T follicular helper cell (primary cell): ENCODE results near the gene PRRC2C.
"Not testable (repeated sequence)": the region's sequence is repeated elsewhere in the genome, so short reads cannot be mapped to it uniquely, and the experiment has no call there.

Experiments used
- DNase-seq: peaks from one replicate; pipeline ENCODE4 v3.0.0-alpha.2; 2020; ENCODE audit warnings: low read depth
- total RNA-seq, 2 experiments: gene quantifications; one replicate each; lab custom pipeline; 2026; lab: John Stamatoyannopoulos, UW

The PRRC2C gene
- total RNA-seq: 444 to 453 reads per million in 2 experiments

DNA sequence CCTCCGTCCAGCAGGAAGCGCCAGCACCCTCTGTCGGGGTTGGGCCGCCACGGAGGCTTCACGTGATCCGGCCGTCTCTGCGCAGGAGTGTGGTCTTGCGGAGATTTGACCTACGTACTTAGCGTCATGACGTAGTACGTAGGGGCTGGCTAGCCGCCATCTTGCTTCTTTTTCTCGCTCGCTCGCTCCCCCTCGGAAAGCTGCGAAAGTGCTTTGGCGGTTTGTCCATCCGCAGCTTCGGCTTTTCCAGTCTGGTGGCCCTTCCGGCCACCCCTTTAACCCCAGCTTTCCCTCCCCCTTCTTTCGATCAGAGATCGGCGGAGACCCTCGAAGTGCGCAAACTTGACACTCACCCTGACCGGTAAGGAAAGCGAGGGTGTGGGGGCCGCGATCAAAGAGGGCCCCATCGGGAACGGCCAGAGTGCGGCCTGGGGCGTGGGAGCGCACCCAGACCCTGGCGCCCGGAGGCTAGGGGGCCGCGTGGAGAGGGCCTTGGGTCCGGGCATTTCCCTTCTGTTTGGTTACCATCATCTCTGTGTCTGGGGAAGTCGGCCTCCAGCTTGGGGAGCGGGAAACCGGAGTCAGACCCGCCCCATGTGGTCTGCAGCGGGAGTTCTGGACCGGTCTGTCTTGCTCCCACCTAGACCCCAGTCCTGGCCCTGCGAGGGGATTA lies at the start of gene PRRC2C:
Gene PRRC2C, plus strand, starts transcription at position 156 of the 673 bp plus-strand sequence. CDS start 26,559 bp downstream, outside the sequence.
- peak; percentile 91 for DNase-seq

GRCh38 chr1:171438441-171438840 lies 46.9 kb upstream of the PRRC2C start:
- no peak for DNase-seq

DNA sequence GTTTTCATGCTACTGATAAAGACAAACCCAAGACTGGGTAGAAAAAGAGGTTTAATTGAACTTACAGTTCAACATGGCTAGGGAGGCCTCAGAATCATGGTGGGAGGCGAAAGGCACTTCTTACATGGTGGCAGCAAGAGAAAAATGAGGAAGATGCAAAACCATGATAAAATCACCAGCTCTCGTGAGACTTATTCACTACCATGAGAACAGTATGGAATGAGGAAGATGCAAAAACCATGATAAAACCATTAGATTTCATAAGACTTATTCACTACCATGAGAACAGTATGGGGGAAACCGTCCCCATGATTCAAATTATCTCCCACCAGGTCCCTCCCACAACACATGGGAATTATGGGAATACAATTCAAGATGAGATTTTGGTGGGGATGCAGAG lies 45.1 kb upstream of the PRRC2C start:
- DNase-seq: not testable (repeated sequence)

DNA sequence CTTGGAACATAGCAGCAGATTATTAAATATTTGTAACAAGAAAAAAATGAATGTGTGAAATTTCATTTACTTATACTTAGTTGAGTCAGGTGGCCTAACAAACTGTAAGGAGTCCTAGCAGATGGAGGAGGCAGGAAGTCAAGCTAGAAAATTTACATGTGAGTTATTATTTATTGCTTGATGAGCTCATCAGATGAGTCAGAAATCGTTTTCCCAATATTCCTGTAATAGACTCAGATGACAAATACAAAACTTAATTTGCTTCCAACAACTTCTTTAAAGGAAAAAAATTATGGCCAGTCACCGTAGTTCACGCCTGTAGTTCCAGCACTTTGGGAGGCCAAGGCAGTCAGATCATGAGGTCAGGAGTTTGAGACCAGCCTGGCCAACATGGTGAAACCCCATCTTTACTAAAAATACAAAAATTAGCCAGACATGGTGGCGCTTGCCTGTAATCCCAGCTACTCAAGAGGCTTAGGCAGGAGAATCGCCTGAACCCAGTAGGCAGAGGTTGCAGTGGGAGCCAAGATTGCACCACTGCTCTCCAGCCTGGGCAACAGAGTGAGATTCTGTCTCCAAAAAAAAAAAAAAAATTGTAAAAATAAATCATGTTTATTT lies 43.9 kb upstream of the PRRC2C start:
- not testable (repeated sequence) for DNase-seq

GRCh38 chr1:171446386-171446785 lies 38.9 kb upstream of the PRRC2C start:
- DNase-seq: no peak

DNA sequence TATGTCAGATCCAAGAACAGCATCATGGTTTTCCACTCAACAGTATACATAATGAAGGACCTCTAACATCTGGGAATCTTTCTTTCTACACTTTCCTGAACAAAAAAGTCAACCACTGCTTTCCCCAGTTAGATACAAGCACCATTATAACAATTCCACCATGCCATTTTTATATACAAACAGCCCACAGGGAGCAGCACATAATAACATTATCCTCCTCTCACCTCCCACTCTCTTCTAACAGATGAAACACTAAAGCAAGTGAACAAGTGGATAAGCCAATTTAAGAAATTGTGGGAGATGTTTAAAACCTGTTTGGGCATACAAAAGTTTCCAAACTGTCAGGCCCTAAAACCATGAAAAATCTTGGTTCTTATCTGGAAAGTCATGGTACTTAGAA lies 29.4 kb upstream of the PRRC2C start:
- no peak for DNase-seq

- DNase-seq: no peak
Observed at GRCh38 chr1:171457412-171457811, 27.9 kb upstream of the PRRC2C start.

DNA sequence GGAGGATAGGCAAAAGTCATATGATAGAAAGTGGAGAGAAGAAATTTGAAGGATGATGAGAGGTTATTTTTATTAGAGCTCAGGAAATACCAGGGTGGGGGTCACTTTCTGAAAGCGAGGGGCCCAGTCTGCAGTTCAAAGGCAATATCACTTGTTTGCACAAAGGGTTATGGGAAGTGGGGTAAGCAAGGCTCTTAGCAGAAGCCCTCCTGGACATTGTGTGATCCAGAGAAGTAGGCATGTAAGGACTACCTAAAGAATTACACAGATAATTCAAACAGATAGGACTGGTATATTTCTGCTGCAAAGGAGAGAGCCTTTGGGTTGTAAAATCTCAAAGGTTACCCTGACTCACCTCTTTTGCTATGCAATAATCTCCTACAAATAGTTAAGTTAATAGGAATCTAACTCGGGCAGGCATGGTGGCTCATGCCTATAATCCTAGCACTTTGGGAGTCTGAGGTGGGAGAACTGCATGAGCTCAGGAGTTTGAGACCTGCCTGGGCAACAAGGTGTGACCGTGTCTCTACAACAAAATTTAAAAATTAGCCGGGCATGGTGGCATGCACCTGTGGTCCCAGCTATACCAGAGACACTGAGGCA lies 25.2 kb upstream of the PRRC2C start:
- DNase-seq: no peak

DNA sequence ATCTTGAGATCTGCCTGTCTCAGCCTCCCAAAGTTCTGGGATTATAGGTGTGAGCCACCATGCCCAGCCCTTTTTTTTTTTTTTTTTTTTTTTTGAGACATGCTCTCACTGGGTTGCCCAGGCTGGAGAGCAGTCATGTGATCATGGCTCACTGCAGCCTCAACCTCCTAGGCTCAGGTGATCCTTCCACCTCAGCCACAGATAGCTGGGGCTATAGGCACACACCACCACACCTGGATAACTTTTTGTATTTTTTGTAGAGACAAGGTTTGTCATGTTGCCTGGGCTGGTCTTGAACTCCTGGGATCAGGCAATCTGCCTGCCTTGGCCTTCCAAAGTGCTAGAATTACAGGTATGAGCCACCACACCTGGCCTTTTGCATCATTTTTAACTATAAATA lies 17.7 kb upstream of the PRRC2C start:
- no peak for DNase-seq

DNA sequence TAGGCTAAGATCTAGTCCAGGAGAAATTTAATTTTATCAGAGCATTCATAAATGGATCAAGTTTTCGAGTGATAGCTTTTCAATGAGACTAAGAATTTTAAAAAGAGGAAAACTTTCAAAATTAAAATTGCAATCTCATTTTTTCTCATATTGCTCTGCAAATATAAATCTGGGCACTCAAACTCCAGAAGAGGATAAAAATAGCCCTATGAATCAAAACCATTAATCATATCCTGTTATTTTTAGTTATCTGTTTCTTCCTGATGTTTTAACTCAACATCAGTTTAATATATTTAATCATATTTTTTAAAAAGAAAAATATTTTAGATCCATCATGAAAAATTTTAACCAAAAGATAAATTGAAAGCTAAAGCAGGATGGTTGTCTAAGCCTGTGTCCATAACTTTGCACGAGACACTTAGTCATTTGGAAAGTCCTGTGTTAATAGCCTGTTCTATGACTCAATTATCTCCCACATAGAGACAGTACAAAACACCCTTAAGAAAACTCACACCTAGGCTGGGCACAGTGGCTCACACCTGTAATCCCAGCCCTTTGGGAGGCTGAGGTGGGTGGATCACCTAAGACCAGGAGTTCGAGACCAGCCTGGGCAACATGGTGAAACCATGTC lies 17.1 kb upstream of the PRRC2C start:
- no peak for DNase-seq

DNA sequence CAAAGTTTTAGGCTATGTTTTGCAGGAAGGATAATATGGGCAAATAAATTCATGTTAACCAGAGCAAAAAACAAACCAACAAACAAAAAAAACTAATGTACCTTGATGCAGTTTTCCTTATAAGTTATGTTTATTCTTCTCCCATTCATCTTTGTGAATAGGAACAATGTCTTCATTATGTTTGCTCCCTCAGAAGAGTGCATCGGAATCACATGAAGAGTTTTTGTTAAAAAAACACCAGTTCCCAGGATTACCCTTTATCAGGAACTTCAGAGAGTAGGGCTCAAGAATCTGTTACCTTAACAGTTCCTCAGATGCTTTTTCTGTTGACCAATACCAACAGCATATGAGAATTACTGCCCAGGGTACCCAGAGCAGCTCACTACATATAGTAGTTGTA lies 14.6 kb upstream of the PRRC2C start:
- no peak for DNase-seq

DNA sequence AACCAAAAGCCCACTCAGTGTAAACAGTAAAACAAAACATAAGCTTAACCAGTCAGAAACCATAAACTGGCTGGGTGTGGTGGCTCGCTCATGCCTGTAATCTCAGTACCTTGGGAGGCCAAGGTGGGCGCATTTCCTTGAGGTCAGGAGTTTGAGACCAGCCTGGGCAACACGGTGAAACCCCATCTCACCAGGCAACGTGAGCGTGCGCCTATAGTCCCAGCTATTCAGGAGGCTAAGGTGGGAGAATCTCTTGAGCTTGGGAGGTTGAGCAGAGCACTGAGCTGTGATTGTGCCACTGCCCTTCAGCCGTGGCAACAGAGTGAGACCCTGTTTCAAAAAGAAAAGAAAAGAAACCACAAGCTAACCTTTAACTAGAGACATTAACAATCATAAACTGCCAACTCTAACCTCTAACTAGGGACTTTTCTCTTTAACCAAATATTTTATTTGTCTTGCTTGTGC lies 13.1 kb upstream of the PRRC2C start:
- DNase-seq: no peak

DNA sequence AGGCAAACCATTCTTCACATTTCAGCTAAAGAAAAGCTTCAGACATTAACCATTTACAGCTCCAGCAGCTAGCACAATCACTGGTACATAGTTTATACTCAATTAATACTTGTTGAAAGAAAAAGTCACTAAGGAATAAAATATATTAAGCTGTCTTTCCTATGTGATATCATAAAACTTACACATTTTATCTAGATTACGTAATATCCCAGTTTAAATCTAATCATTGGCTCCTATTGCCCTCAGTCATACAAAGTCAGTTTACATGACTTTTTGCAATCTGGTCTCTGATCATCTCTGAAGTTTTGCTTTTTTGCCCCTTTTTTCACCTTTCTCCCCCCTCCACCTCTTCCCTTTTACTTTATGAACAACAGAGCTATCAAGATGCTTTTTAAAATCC lies 8.5 kb upstream of the PRRC2C start:
- DNase-seq: no peak

DNA sequence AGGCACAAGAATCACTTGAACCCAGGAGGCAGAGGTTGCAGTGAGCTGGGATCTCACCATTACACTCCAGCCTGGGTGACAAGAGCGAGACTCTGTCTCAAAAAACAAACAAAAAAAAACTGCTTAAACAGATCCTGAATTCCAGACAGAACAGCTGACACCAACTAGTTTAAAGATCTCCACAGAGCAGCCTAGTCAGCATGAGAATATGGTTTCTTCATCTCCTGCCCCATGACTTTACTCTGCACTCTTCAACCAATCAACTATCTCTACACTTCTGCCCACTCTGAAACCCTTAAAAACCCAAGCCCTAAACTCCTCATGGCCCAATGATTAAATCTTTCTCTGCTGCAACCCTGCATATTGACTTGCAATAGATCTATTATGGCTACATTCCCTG lies 7.5 kb upstream of the PRRC2C start:
- no peak for DNase-seq

DNA sequence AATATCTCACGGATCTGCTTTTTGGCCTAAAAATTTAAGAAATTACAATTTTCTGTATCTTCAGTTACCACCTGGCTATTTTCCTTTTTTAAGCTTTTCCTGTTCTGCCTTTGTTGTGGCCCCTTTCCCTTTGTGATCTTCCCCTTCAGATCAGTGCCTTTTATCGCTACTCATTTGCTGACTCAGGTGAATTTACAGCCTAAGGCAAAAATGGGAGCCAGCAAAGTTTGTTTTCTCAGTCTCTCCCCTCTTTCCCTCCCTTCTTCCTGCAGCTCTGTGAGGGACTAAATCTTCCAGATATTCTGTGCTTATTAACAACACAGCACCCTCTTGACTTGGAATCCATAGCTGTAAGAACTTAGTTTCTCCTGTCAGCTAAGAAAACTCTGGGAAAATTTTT lies 5.3 kb upstream of the PRRC2C start:
- no peak for DNase-seq

DNA sequence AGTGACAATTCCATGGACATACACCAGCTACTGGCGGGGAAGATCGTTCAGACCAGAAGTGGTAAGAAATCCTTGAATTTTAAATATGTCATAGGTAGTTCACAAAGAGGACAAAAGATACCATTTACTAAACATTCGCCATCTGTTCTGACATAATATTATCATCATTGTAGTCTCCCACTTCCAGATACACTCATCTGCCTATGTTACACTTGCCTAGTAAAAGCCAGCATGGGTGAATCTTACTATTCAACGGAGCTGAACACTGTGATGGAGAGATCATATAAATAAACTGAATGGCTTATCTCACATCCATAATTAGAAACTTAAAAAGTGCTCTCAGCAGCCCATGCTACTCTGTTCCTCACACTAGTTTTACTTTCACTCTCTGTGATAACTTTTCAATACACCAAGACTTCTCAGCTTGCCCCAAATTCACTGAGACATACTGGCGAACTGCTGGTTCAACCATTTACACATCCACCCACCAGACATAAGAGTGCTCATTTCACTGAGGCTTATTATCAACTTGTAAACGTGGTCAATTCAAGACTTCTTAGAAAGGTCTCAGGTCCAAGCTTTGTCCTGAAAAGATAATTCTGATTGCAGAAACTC lies 463 bp upstream of the PRRC2C start:
- DNase-seq: no peak

DNA sequence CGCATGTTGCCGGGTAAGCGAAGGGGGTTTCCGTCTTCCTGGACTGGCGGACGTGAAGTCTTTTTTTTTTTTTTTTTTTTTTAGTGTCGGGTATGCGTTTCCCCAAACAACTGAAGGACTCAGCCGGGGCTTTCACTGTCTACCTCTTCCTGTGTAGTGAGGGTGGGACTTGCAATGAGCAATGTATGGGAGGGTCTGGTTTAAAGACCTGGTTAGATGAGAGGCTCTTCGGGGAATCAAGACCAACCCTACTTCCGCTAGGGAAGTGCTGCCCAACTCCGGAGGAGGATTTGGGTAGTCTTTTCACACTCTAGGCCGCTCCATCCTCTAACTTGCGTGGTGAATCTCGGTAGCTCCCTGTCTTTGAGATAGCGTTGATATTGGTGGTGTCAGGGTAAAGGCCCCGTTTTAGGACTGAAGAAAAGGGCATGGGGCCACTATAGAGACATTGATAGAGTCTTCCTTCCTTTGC lies 754 bp downstream of the PRRC2C start:
- DNase-seq: peak; percentile 75

DNA sequence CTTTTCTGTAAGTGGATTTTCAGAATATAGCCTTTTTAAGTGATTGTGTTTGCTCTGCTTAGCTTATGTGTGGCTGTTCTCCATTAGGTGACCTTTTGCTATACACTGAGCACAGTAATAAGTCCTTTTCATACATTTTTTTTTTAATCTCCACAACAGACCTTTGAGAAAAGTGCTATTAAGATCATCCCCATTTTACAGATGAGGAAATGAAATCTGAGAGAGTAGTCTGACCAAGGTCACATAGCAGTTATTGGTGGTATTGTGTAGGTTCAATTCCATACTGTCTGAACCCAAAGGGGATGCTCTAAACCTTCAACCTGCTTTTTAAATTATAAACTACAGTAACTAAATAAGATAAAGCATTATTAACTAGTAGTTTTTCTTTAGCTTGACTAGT lies 1.7 kb downstream of the PRRC2C start:
- no peak for DNase-seq

- no peak for DNase-seq
Observed at GRCh38 chr1:171488190-171488929, 3.0 kb downstream of the PRRC2C start.

- DNase-seq: no peak
Observed at GRCh38 chr1:171494076-171494475, 8.7 kb downstream of the PRRC2C start.

- no peak for DNase-seq
Observed at GRCh38 chr1:171495444-171495843, 10.1 kb downstream of the PRRC2C start.

DNA sequence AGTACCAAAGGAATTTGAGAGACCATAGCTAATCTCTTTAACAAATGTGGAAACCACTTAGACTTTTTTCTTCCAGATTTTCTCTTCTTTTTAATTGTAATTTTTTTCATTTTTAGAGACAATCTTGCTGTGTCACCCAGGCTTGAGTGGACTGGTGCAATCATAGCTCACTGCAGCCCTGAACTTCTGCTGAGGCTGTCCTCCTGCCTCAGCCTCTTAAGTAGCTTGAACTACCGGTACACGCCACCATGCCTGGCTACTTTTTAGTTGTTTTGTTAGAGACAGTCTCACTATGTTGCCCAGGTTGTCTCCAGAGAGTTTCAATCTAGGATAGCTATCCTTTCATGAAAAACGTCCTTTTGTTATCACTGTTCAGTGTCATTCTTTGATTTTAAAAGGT lies 15.0 kb downstream of the PRRC2C start:
- DNase-seq: no peak
